OCI-LY7 (cell line): ENCODE results near the gene EDEM1. TPM values are rescaled to one million over a fixed set of nuclear protein-coding genes. Genes with fewer than 3 reads are reported as not detected.
"Not testable (repeated sequence)": the region's sequence is repeated elsewhere in the genome, so short reads cannot be mapped to it uniquely, and the experiment has no call there.

Source experiments
- BruUV-seq: library from RNA; stranded (reverse); fragments of 400-500 nt; replicated peaks from 2 replicates; lab custom pipeline; 2021; lab: Mats Ljungman, UMichigan
- CTCF ChIA-PET: fragments of 300-600 bp; sonication (Branson Sonifier 250); formaldehyde crosslinking; loops from one replicate; lab custom pipeline; 2022; ENCODE audit warnings: antibody characterized with exemption; ENCODE audit not compliant: unreplicated experiment; lab: Charles Lee
- POLR2A ChIA-PET: fragments of 300-600 bp; sonication (Branson Sonifier 250); formaldehyde crosslinking; loops from one replicate; lab custom pipeline; 2022; ENCODE audit warnings: antibody characterized with exemption; lab: Charles Lee
- DNase-seq: peaks from one replicate; pipeline ENCODE4 v3.0.0-alpha.2; 2015; ENCODE audit warnings: low spot score
- H2AFZ ChIP-seq: fragments of 200-600 bp; sonication (generic), shearing (Covaris generic); 2 replicates; pipeline ENCODE4 v1.6.1; 2014; ENCODE audit warnings: mild to moderate bottlenecking, antibody characterized with exemption, low read length, moderate library complexity
- H3K27ac ChIP-seq: fragments of 200-600 bp; sonication (generic); 2 replicates; pipeline ENCODE4 v1.5.1; 2014; ENCODE audit warnings: mixed run types, low read depth, mild to moderate bottlenecking, moderate library complexity, low read length, inconsistent platforms; ENCODE audit not compliant: poor library complexity, severe bottlenecking
- H3K36me3 ChIP-seq: fragments of 200-600 bp; sonication (generic); 2 replicates; pipeline ENCODE4 v1.6.1; 2014; ENCODE audit warnings: mild to moderate bottlenecking, antibody characterized with exemption, low read length, moderate library complexity, mixed read lengths; ENCODE audit not compliant: insufficient read depth
- H3K4me1 ChIP-seq: fragments of 200-600 bp; sonication (generic); 2 replicates; pipeline ENCODE4 v1.5.1; 2014; ENCODE audit warnings: mild to moderate bottlenecking, low read length; ENCODE audit not compliant: insufficient read depth, poor library complexity, severe bottlenecking
- H3K4me2 ChIP-seq: fragments of 200-600 bp; sonication (generic); 2 replicates; pipeline ENCODE4 v1.6.1; 2014; ENCODE audit warnings: mild to moderate bottlenecking, low read length
- H3K4me3 ChIP-seq: fragments of 200-600 bp; sonication (generic); 2 replicates; pipeline ENCODE4 v1.5.1; 2014; ENCODE audit warnings: mild to moderate bottlenecking, low read depth, low read length; ENCODE audit not compliant: poor library complexity, severe bottlenecking
- H3K79me2 ChIP-seq: fragments of 200-600 bp; sonication (generic); 2 replicates; pipeline ENCODE4 v1.6.1; 2016; ENCODE audit warnings: low read depth, mild to moderate bottlenecking, low read length, moderate library complexity, mixed read lengths; ENCODE audit not compliant: insufficient read depth
- H3K9me2 ChIP-seq: fragments of 200-600 bp; sonication (generic); 2 replicates; pipeline ENCODE4 v1.6.1; 2016; ENCODE audit warnings: mild to moderate bottlenecking, low read length, mixed read lengths; ENCODE audit not compliant: insufficient read depth
- H3K9me3 ChIP-seq: fragments of 200-600 bp; sonication (generic); 2 replicates; pipeline ENCODE4 v1.6.1; 2014; ENCODE audit warnings: mild to moderate bottlenecking, mixed run types, low read length, mixed read lengths
- H4K20me1 ChIP-seq: fragments of 200-600 bp; sonication (generic); 2 replicates; pipeline ENCODE4 v1.6.1; 2014; ENCODE audit warnings: mild to moderate bottlenecking, antibody characterized with exemption, low read length, moderate library complexity, mixed read lengths; ENCODE audit not compliant: insufficient read depth
- CTCF ChIP-seq: fragments of 200-600 bp; sonication (generic); conservative IDR thresholded peaks from 2 replicates; pipeline ENCODE4 v1.5.1; 2014; ENCODE audit warnings: mild to moderate bottlenecking, antibody characterized with exemption, low read length, moderate library complexity, mixed read lengths
- EZH2phosphoT487 ChIP-seq: fragments of 200-600 bp; sonication (generic); IDR thresholded peaks from 2 replicates; pipeline ENCODE4 v1.6.1; 2018; ENCODE audit warnings: low read depth, borderline replicate concordance, mild to moderate bottlenecking, mixed run types, antibody characterized with exemption, low read length, moderate library complexity, mixed read lengths
- intact Hi-C: fragments of 100-400 bp; cut with micrococcal nuclease; formaldehyde crosslinking; loops from one replicate; pipeline ENCODE4 v1.10.0; 2022; ENCODE audit not compliant: unreplicated experiment
- total RNA-seq, 2 experiments: library from RNA; depleted of rRNA in 1 of 2; stranded (reverse); fragments of >200 nt in 1 of 2; shearing (Covaris generic) in 1 of 2; gene quantifications; 2 replicates each; pipeline ENCODE4 v1.2.3, GENCODE V29; 2014 to 2022

EDEM1 gene
- total RNA-seq, 2 experiments from 2014 or later, result 186 to 337 TPM

- Histone ChIP-seq H3K4me2 (no peak overlapping the region), H3K27ac (no peak overlapping the region), H3K4me1 (no peaks in the 10 kb centered on the region), H4K20me1 (no peaks in the 10 kb centered on the region), H3K4me3 (no peak overlapping the region), H3K9me3 (no peaks in the 10 kb centered on the region), H3K9me2 (no peaks in the 10 kb centered on the region), H2AFZ (no peak overlapping the region), H3K36me3 (no peaks in the 10 kb centered on the region), H3K79me2 (no peaks in the 10 kb centered on the region)
- ChIA-PET POLR2A (interaction anchor here (0.6 kb wide), 1 partner anchor 111 kb away, joined by 3 read pairs; no protein-coding TSS in a partner anchor), CTCF (no interaction called here)
- intact Hi-C loops, result no loop called here
- no TSS peak for BruUV-seq
- no peak for DNase-seq
- TF ChIP-seq EZH2phosphoT487 (no peak), CTCF (no peak)
Observed at GRCh38 chr3:5238545-5238944, 51.0 kb downstream of the EDEM1 start.

DNA sequence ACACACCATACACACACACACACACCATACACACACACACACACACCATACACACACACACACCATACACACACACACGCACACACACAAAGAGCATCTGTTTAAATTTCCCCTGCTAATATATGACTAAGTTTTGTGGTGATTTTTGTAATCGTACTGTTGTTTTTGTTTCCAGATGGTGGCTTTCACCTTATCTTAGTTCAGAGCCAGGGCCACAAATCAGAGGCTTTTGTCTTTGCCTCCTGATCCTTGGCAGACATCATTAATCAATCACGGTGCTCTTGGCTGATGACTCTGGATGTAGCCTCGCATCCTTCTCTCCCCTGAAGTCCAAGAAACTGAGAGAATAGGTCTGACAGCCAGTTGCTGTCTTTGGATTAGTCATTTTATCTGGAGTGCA lies 52.1 kb downstream of the EDEM1 start:
- no peaks in the 10 kb centered on the region for H3K36me3 ChIP-seq
- no peak overlapping the region for H3K4me2 ChIP-seq
- H3K9me3 ChIP-seq, result no peaks in the 10 kb centered on the region
- ChIA-PET POLR2A (interaction anchor here (0.7 kb wide), 1 partner anchor 187 kb away, joined by 3 read pairs; no protein-coding TSS in a partner anchor), CTCF (no interaction called here)
- H3K27ac ChIP-seq, result no peak overlapping the region
- no peak for TF ChIP-seq EZH2phosphoT487
- TF ChIP-seq CTCF, result no peak
- no peaks in the 10 kb centered on the region for H3K79me2 ChIP-seq
- H3K4me1 ChIP-seq, result no peaks in the 10 kb centered on the region
- intact Hi-C loops, result no loop called here
- H3K4me3 ChIP-seq, result no peak overlapping the region
- no peak for DNase-seq
- no peak overlapping the region for H2AFZ ChIP-seq
- no peaks in the 10 kb centered on the region for H4K20me1 ChIP-seq
- no TSS peak for BruUV-seq
- no peaks in the 10 kb centered on the region for H3K9me2 ChIP-seq

GRCh38 chr3:5240740-5241139 lies 53.2 kb downstream of the EDEM1 start:
- TF ChIP-seq CTCF, result no peak
- TF ChIP-seq EZH2phosphoT487, result no peak
- ChIA-PET CTCF (no interaction called here), POLR2A (no interaction called here)
- H3K4me2 ChIP-seq, result no peak overlapping the region
- H3K4me3 ChIP-seq, result no peak overlapping the region
- no peaks in the 10 kb centered on the region for H3K79me2 ChIP-seq
- intact Hi-C loops, result no loop called here
- peaks cover 5% of the 10 kb centered on the region for H3K4me1 ChIP-seq
- H2AFZ ChIP-seq, result no peak overlapping the region
- H3K27ac ChIP-seq, result no peak overlapping the region
- no peaks in the 10 kb centered on the region for H3K36me3 ChIP-seq
- no peaks in the 10 kb centered on the region for H3K9me2 ChIP-seq
- no peaks in the 10 kb centered on the region for H3K9me3 ChIP-seq
- BruUV-seq, result no TSS peak
- no peak for DNase-seq
- no peaks in the 10 kb centered on the region for H4K20me1 ChIP-seq

DNA sequence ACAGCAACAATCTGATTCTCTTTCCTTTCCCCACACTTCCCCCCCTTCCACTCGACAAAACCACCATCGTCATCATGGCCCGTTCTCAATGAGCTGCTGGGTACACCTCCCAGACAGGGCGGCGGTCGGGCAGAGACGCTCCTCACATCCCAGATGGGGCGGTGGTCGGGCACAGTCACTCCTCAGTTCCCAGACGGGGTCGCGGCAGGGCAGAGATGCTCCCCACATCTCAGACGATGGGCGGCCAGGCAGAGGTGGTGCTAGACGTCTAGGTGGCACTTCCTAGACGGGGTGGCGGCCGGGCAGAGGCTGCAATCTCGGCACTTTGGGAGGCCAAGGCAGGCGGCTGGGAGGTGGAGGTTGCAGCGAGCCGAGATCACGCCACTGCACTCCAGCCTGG lies 55.3 kb downstream of the EDEM1 start:
- H3K27ac ChIP-seq, H3K4me2 ChIP-seq, H3K9me3 ChIP-seq, H3K79me2 ChIP-seq, intact Hi-C loops, H3K9me2 ChIP-seq, H3K36me3 ChIP-seq, H3K4me3 ChIP-seq, H2AFZ ChIP-seq, DNase-seq, BruUV-seq, H4K20me1 ChIP-seq, CTCF ChIA-PET: not testable (repeated sequence)
- peaks cover 15% of the 10 kb centered on the region for H3K4me1 ChIP-seq
- POLR2A ChIA-PET, result interaction anchor here (0.6 to 0.7 kb wide), 2 partner anchors 14 to 1382 kb away, joined by 3 to 5 read pairs; no protein-coding TSS in a partner anchor
